ENCODE data around the gene VEZT. TPM values are rescaled to one million over a fixed set of nuclear protein-coding genes. Genes with fewer than 3 reads are reported as not detected.
A peak's percentile ranks its signal among the peaks of the same experiment; 100 is the strongest.

Gene VEZT
- total RNA-seq, 1 experiment from 2014 or later, result 46.4 TPM

- peak overlapping the region in 1 of 2 experiments; percentile 52; a peak in 1 of 4 replicates for H3K4me3 ChIP-seq (replicated peaks in 1 of 2; ENCODE audit: low read depth in 1 of 2, low read length in 2 of 2)
- H3K9me3 ChIP-seq (ENCODE audit: control insufficient read depth in 1 of 2, insufficient read depth in 1 of 2, low read depth in 1 of 2, low read length in 2 of 2), result no peaks in the 10 kb centered on the region
- no peak overlapping the region for H2AFZ ChIP-seq (ENCODE audit: low read depth, low read length, poor library complexity, severe bottlenecking)
- CTCF ChIA-PET, result no interaction called here
- intact Hi-C loops (cut with micrococcal nuclease), result no loop called here
- H3K4me1 ChIP-seq (ENCODE audit: control insufficient read depth in 1 of 2, insufficient read depth in 2 of 2, low read length in 2 of 2), result peaks cover 53 to 76% of the 10 kb centered on the region in 2 experiments
- DNase-seq (ENCODE audit: low read depth, low spot score), result no peak
- RAD21 ChIA-PET (ENCODE audit: low non-redundant PET in 1 of 2, low total read pairs in 2 of 2, uncharacterized antibody in 2 of 2, unreplicated experiment in 2 of 2), result no interaction called here
- ATAC-seq, result peak; percentile 11; the same call in 1 of the 2 replicates
- no peaks in the 10 kb centered on the region for H3K36me3 ChIP-seq (ENCODE audit: control insufficient read depth in 1 of 2, insufficient read depth in 2 of 2, low read length in 2 of 2)
- no peaks in the 10 kb centered on the region for H3K27me3 ChIP-seq (ENCODE audit: insufficient read depth, low read length)
- no TSS peak for BruUV-seq (replicated peaks)
- H3K4me2 ChIP-seq (ENCODE audit: low read length), result peak overlapping the region; percentile 83
- H3K9ac ChIP-seq (ENCODE audit: low read length), result peak overlapping the region; percentile 68
- H3K79me2 ChIP-seq (ENCODE audit: insufficient read depth, low read length), result peaks cover 67% of the 10 kb centered on the region
- H3K9me2 ChIP-seq (ENCODE audit: insufficient read depth), result no peaks in the 10 kb centered on the region
- POLR2A ChIA-PET, result interaction anchor here (1.5 to 1.7 kb wide), 2 partner anchors 12 to 18 kb away, joined by 3 to 8 read pairs; partner anchors contain the start of genes FGD6 and VEZT
- H4K20me1 ChIP-seq (ENCODE audit: insufficient read depth), result no peaks in the 10 kb centered on the region
- TF ChIP-seq SRF (IDR thresholded peaks at IDR 0.05; ENCODE audit: low read depth), result no peak
- TF ChIP-seq TCF7L2 (IDR thresholded peaks at IDR 0.05; ENCODE audit: borderline replicate concordance, extremely low read depth, insufficient read depth, insufficient read length), result no peak
- peak; percentile 46 for TF ChIP-seq SP1 (IDR thresholded peaks at IDR 0.05; ENCODE audit: low read depth)
- TF ChIP-seq RAD21 (IDR thresholded peaks at IDR 0.05; ENCODE audit: low read depth), result peak; percentile 23; the same call in 1 of the 2 replicates
- TF ChIP-seq SIN3A (IDR thresholded peaks at IDR 0.05; ENCODE audit: low read depth), result no peak
- TF ChIP-seq MAX (IDR thresholded peaks at IDR 0.05), result peak; percentile 35; the same call in 1 of the 2 replicates
- TF ChIP-seq ZFX (IDR thresholded peaks at IDR 0.05), result peak; percentile 15; the same call in 1 of the 2 replicates
- no peak for TF ChIP-seq YY1 (IDR thresholded peaks at IDR 0.05; ENCODE audit: extremely low read depth, insufficient replicate concordance, low read depth, low read length)
- TF ChIP-seq, protein P1, sequence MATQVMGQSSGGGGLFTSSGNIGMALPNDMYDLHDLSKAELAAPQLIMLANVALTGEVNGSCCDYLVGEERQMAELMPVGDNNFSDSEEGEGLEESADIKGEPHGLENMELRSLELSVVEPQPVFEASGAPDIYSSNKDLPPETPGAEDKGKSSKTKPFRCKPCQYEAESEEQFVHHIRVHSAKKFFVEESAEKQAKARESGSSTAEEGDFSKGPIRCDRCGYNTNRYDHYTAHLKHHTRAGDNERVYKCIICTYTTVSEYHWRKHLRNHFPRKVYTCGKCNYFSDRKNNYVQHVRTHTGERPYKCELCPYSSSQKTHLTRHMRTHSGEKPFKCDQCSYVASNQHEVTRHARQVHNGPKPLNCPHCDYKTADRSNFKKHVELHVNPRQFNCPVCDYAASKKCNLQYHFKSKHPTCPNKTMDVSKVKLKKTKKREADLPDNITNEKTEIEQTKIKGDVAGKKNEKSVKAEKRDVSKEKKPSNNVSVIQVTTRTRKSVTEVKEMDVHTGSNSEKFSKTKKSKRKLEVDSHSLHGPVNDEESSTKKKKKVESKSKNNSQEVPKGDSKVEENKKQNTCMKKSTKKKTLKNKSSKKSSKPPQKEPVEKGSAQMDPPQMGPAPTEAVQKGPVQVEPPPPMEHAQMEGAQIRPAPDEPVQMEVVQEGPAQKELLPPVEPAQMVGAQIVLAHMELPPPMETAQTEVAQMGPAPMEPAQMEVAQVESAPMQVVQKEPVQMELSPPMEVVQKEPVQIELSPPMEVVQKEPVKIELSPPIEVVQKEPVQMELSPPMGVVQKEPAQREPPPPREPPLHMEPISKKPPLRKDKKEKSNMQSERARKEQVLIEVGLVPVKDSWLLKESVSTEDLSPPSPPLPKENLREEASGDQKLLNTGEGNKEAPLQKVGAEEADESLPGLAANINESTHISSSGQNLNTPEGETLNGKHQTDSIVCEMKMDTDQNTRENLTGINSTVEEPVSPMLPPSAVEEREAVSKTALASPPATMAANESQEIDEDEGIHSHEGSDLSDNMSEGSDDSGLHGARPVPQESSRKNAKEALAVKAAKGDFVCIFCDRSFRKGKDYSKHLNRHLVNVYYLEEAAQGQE (IDR thresholded peaks at IDR 0.05; ENCODE audit: low read depth), result no peak
- peak; percentile 46; the same call in 1 of the 2 replicates for TF ChIP-seq JUND (IDR thresholded peaks at IDR 0.05)
- TF ChIP-seq ZBTB33 (IDR thresholded peaks at IDR 0.05; ENCODE audit: extremely low read depth, insufficient replicate concordance, low read length), result no peak
- H3K27ac ChIP-seq (ENCODE audit: low read depth, low read length), result peak overlapping the region; percentile 94
These were observed 11.9 kb upstream of the VEZT start for GRCh38 chr12:95205685-95206084.

Data from HCT116 (cell line).